Prostate gland (tissue), 2 donors: Measurements from ENCODE around the gene TMPRSS6.

Experiments used
- POLR2AphosphoS5 ChIP-seq: sonication (generic); formaldehyde crosslinking; IDR thresholded peaks from one replicate; pipeline ENCODE4 v1.6.1; 2017; ENCODE audit warnings: antibody characterized with exemption
- TF ChIP-seq, protein P1 (sequence below), 4 experiments: fragments of 200-600 bp in 2 of 4; fragments of 450-650 bp in 2 of 4; sonication (generic) in 2 of 4; IDR thresholded peaks; 1 replicate in 3 of 4; 2 replicates in 1 of 4; pipeline ENCODE4 v1.5.1; 2016 to 2019; ENCODE audit warnings: antibody characterized with exemption in 4 of 4, mild to moderate bottlenecking in 2 of 4, moderate library complexity in 2 of 4

DNA sequence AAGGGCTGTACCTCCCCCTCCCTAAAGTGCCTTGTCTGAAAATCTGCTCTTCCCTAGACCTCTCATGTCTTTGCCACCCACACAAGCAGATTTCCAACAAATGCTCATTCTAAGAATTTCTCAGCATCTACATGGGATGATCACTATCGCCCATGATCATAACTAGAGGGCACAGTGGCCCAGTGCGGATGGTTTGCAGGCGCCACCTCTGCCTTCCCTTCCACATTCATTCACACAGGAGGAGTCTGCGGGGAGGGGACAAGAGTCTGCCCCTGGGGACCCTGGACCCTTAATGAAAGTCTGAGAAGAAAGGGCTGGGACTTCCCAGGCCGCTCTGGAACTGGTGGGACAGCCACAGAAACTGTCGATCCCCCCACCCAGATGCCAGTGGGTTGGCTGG, 29.1 kb downstream of the TMPRSS6 start:
- TF ChIP-seq, protein P1, sequence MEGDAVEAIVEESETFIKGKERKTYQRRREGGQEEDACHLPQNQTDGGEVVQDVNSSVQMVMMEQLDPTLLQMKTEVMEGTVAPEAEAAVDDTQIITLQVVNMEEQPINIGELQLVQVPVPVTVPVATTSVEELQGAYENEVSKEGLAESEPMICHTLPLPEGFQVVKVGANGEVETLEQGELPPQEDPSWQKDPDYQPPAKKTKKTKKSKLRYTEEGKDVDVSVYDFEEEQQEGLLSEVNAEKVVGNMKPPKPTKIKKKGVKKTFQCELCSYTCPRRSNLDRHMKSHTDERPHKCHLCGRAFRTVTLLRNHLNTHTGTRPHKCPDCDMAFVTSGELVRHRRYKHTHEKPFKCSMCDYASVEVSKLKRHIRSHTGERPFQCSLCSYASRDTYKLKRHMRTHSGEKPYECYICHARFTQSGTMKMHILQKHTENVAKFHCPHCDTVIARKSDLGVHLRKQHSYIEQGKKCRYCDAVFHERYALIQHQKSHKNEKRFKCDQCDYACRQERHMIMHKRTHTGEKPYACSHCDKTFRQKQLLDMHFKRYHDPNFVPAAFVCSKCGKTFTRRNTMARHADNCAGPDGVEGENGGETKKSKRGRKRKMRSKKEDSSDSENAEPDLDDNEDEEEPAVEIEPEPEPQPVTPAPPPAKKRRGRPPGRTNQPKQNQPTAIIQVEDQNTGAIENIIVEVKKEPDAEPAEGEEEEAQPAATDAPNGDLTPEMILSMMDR (IDR thresholded peaks at IDR 0.05): no peak
- no peak for TF ChIP-seq POLR2AphosphoS5
